HEK293 (cell line): ENCODE measurements around the gene TET1.

Source experiments
- GLI4 ChIP-seq: fragments of 450-650 bp; formaldehyde crosslinking; IDR thresholded peaks from 2 replicates; pipeline ENCODE4 v1.5.1; 2016; ENCODE audit warnings: missing biosample characterization, missing genetic modification characterization
- GLIS1 ChIP-seq: fragments of 450-650 bp; formaldehyde crosslinking; IDR thresholded peaks from 2 replicates; pipeline ENCODE4 v1.5.1; 2016; ENCODE audit warnings: missing biosample characterization, missing genetic modification characterization
- HOXA7 ChIP-seq: sonication (generic); formaldehyde crosslinking; IDR thresholded peaks from 2 replicates; pipeline ENCODE4 v1.8.1; 2022; ENCODE audit warnings: missing genetic modification reagents, borderline replicate concordance
- HOXD13 ChIP-seq: sonication (generic); formaldehyde crosslinking; IDR thresholded peaks from 2 replicates; pipeline ENCODE4 v1.8.0; 2022; ENCODE audit warnings: missing genetic modification reagents, borderline replicate concordance
- OSR2 ChIP-seq: fragments of 450-650 bp; formaldehyde crosslinking; IDR thresholded peaks from 2 replicates; pipeline ENCODE4 v1.5.1; 2016; ENCODE audit warnings: missing biosample characterization, missing genetic modification characterization
- SCRT1 ChIP-seq: fragments of 450-650 bp; formaldehyde crosslinking; IDR thresholded peaks from 2 replicates; pipeline ENCODE4 v1.5.1; 2016; ENCODE audit warnings: missing biosample characterization, missing genetic modification characterization, borderline replicate concordance
- SETDB1 ChIP-seq: IDR thresholded peaks from one replicate; pipeline ENCODE4 v1.6.1; 2017; ENCODE audit warnings: mild to moderate bottlenecking, low read length, moderate library complexity, mixed read lengths; ENCODE audit not compliant: insufficient read length
- TCF7L2 ChIP-seq: IDR thresholded peaks from 2 replicates; pipeline ENCODE4 v1.6.1; 2011; ENCODE audit warnings: low read depth, mild to moderate bottlenecking, inconsistent platforms, low read length, moderate library complexity, borderline replicate concordance
- WT1 ChIP-seq: fragments of 450-650 bp; formaldehyde crosslinking; IDR thresholded peaks from 2 replicates; pipeline ENCODE4 v1.5.1; 2016; ENCODE audit warnings: missing biosample characterization, missing genetic modification characterization
- ZBTB1 ChIP-seq: fragments of 450-650 bp; formaldehyde crosslinking; IDR thresholded peaks from 2 replicates; pipeline ENCODE4 v1.5.1; 2016; ENCODE audit warnings: missing biosample characterization, missing genetic modification characterization
- ZNF133 ChIP-seq: fragments of 450-650 bp; formaldehyde crosslinking; IDR thresholded peaks from 2 replicates; pipeline ENCODE4 v1.5.1; 2016; ENCODE audit warnings: missing biosample characterization, missing genetic modification characterization
- ZNF214 ChIP-seq: fragments of 450-650 bp; formaldehyde crosslinking; IDR thresholded peaks from 2 replicates; pipeline ENCODE4 v1.5.1; 2017; ENCODE audit warnings: missing biosample characterization, mild to moderate bottlenecking, missing genetic modification characterization, borderline replicate concordance
- ZNF24 ChIP-seq: fragments of 450-650 bp; formaldehyde crosslinking; IDR thresholded peaks from 2 replicates; pipeline ENCODE4 v1.5.1; 2016; ENCODE audit warnings: missing biosample characterization, missing genetic modification characterization
- ZNF335 ChIP-seq: fragments of 450-650 bp; formaldehyde crosslinking; conservative IDR thresholded peaks from 2 replicates; pipeline ENCODE4 v1.5.1; 2016; ENCODE audit warnings: missing biosample characterization, missing genetic modification characterization
- ZNF391 ChIP-seq: fragments of 450-650 bp; formaldehyde crosslinking; IDR thresholded peaks from 2 replicates; pipeline ENCODE4 v1.5.1; 2016; ENCODE audit warnings: low read depth, missing biosample characterization, missing genetic modification characterization, borderline replicate concordance
- ZNF416 ChIP-seq: fragments of 450-650 bp; formaldehyde crosslinking; IDR thresholded peaks from 2 replicates; pipeline ENCODE4 v1.5.1; 2016; ENCODE audit warnings: missing biosample characterization, missing genetic modification characterization
- ZNF501 ChIP-seq: fragments of 450-650 bp; formaldehyde crosslinking; IDR thresholded peaks from 2 replicates; pipeline ENCODE4 v1.5.1; 2016; ENCODE audit warnings: missing biosample characterization, missing genetic modification characterization
- ZNF555 ChIP-seq: fragments of 450-650 bp; formaldehyde crosslinking; conservative IDR thresholded peaks from 2 replicates; pipeline ENCODE4 v1.5.1; 2017; ENCODE audit warnings: missing biosample characterization, mild to moderate bottlenecking, missing genetic modification characterization, inconsistent platforms
- ZNF571 ChIP-seq: fragments of 450-650 bp; formaldehyde crosslinking; IDR thresholded peaks from 2 replicates; pipeline ENCODE4 v1.5.0; 2017; ENCODE audit warnings: missing biosample characterization, missing genetic modification characterization
- ZNF585B ChIP-seq: fragments of 450-650 bp; formaldehyde crosslinking; IDR thresholded peaks from 2 replicates; pipeline ENCODE4 v1.5.1; 2016; ENCODE audit warnings: missing biosample characterization, missing genetic modification characterization
- ZNF624 ChIP-seq: fragments of 450-650 bp; formaldehyde crosslinking; IDR thresholded peaks from 2 replicates; pipeline ENCODE4 v1.5.1; 2017; ENCODE audit warnings: missing biosample characterization, missing genetic modification characterization
- ZNF660 ChIP-seq: fragments of 450-650 bp; IDR thresholded peaks from 2 replicates; pipeline ENCODE4 v1.5.1; 2018; ENCODE audit warnings: missing biosample characterization, mild to moderate bottlenecking, missing genetic modification characterization
- ZNF677 ChIP-seq: fragments of 450-650 bp; IDR thresholded peaks from 2 replicates; pipeline ENCODE4 v1.5.0; 2018; ENCODE audit warnings: missing biosample characterization, mild to moderate bottlenecking, missing genetic modification characterization, moderate library complexity
- ZNF747 ChIP-seq: fragments of 450-650 bp; formaldehyde crosslinking; IDR thresholded peaks from 2 replicates; pipeline ENCODE4 v1.5.1; 2016; ENCODE audit warnings: missing biosample characterization, missing genetic modification characterization
- ZNF776 ChIP-seq: fragments of 450-650 bp; formaldehyde crosslinking; IDR thresholded peaks from 2 replicates; pipeline ENCODE4 v1.5.0; 2017; ENCODE audit warnings: missing biosample characterization, missing genetic modification characterization, borderline replicate concordance
- ZNF791 ChIP-seq: fragments of 450-650 bp; formaldehyde crosslinking; IDR thresholded peaks from 2 replicates; pipeline ENCODE4 v1.5.1; 2016; ENCODE audit warnings: missing biosample characterization, missing genetic modification characterization
- ZNF830 ChIP-seq: fragments of 450-650 bp; IDR thresholded peaks from 2 replicates; pipeline ENCODE4 v1.5.0; 2018; ENCODE audit warnings: missing biosample characterization, missing genetic modification characterization, low read depth, mild to moderate bottlenecking, moderate library complexity
- ZSCAN23 ChIP-seq: fragments of 450-650 bp; formaldehyde crosslinking; IDR thresholded peaks from 2 replicates; pipeline ENCODE4 v1.5.1; 2016; ENCODE audit warnings: missing biosample characterization, missing genetic modification characterization
- TF ChIP-seq, protein P1 (sequence below): fragments of 450-650 bp; formaldehyde crosslinking; IDR thresholded peaks from 2 replicates; pipeline ENCODE4 v1.5.1; 2016; ENCODE audit warnings: missing biosample characterization, missing genetic modification characterization
- TF ChIP-seq, protein P2 (sequence below): fragments of 450-650 bp; formaldehyde crosslinking; IDR thresholded peaks from 2 replicates; pipeline ENCODE4 v1.5.1; 2016; ENCODE audit warnings: missing biosample characterization, missing genetic modification characterization
- TF ChIP-seq, protein P3 (sequence below): fragments of 450-650 bp; formaldehyde crosslinking; IDR thresholded peaks from 2 replicates; pipeline ENCODE4 v1.5.1; 2016; ENCODE audit warnings: missing biosample characterization, missing genetic modification characterization
- TF ChIP-seq, protein P4 (sequence below): fragments of 450-650 bp; formaldehyde crosslinking; IDR thresholded peaks from 2 replicates; pipeline ENCODE4; 2016; ENCODE audit warnings: missing biosample characterization, missing genetic modification characterization
- TF ChIP-seq, protein P5 (sequence below): fragments of 450-650 bp; formaldehyde crosslinking; IDR thresholded peaks from 2 replicates; pipeline ENCODE4 v1.5.1; 2017; ENCODE audit warnings: missing biosample characterization, missing genetic modification characterization
- TF ChIP-seq, protein P6 (sequence below): IDR thresholded peaks from 2 replicates; pipeline ENCODE4 v1.6.1; 2011; ENCODE audit warnings: mild to moderate bottlenecking, low read depth, low read length, borderline replicate concordance

The TET1 gene

DNA sequence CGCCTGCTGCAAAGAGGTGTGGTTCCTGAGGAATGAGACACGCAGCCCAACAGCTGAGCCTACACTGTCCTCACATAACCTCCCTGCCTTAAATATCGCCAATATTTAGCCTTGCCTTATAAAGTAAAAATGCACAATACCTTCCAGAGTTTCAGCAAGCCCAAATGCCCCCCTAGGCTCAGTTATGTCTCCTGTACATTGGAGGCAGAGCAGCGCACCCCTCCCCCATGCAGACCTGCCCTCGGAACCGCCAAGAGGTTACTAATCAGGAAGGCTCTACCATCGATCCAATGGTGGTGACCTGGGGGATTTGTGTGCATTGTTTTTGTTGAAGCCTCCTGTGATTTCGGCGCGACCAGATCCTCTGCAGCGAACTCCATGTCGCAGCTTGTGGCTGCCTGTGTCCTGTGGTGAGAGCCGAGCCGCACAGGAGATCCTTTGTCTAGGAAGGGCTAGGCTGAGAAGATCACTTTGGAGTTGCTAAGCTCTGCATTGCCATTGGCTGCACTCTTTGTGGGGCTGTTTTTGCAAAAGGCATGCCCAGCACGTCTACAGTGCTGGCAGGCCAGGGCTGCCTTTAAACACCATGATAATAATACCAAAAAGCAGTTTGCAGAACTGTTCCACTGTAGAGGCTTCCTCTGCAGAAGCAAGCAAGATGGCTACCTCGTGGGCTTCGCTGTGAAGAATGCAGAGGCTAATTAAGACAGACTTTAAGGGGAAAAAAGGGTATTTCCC lies 40.1 kb downstream of the TET1 start (continued):
- TF ChIP-seq GLI4 (no peak), ZNF776 (tag by site-specific recombination) (no peak), ZSCAN23 (tag by site-specific recombination) (0 out of 2 replicates have a peak, but pooled peaks have one; percentile 12), ZNF24 (peak; percentile 86), SETDB1 (no peak), ZNF214 (tag by site-specific recombination) (no peak), ZNF501 (tag by site-specific recombination) (peak; percentile 80), ZNF133 (tag by site-specific recombination) (no peak), WT1 (tag by site-specific recombination) (no peak), OSR2 (tag by site-specific recombination) (no peak), GLIS1 (tag by site-specific recombination) (peak; percentile 82), ZNF747 (tag by site-specific recombination) (no peak), ZNF585B (tag by site-specific recombination) (no peak), ZNF624 (tag by site-specific recombination) (no peak), ZNF335 (tag by site-specific recombination) (peak; percentile 55), SCRT1 (tag by site-specific recombination) (no peak), ZNF391 (no peak), ZBTB1 (tag by site-specific recombination) (no peak), ZNF571 (tag by site-specific recombination) (no peak), HOXD13 (CRISPR knock-in tag) (no peak), ZNF791 (tag by site-specific recombination) (no peak), ZNF416 (no peak), ZNF660 (peak; percentile 62), HOXA7 (CRISPR knock-in tag) (no peak), ZNF555 (tag by site-specific recombination) (no peak), ZNF830 (tag by site-specific recombination) (no peak), TCF7L2 (no peak), ZNF677 (no peak)
- TF ChIP-seq, protein P1, sequence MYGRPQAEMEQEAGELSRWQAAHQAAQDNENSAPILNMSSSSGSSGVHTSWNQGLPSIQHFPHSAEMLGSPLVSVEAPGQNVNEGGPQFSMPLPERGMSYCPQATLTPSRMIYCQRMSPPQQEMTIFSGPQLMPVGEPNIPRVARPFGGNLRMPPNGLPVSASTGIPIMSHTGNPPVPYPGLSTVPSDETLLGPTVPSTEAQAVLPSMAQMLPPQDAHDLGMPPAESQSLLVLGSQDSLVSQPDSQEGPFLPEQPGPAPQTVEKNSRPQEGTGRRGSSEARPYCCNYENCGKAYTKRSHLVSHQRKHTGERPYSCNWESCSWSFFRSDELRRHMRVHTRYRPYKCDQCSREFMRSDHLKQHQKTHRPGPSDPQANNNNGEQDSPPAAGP (tag by site-specific recombination), result peak; percentile 39; the same call in 1 of the 2 replicates
- TF ChIP-seq, protein P2, sequence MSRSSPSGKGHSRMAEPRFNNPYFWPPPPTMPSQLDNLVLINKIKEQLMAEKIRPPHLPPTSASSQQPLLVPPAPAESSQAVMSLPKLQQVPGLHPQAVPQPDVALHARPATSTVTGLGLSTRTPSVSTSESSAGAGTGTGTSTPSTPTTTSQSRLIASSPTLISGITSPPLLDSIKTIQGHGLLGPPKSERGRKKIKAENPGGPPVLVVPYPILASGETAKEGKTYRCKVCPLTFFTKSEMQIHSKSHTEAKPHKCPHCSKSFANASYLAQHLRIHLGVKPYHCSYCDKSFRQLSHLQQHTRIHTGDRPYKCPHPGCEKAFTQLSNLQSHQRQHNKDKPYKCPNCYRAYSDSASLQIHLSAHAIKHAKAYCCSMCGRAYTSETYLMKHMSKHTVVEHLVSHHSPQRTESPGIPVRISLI (tag by site-specific recombination), result peak; percentile 60; the same call in 1 of the 2 replicates
- TF ChIP-seq, protein P3, sequence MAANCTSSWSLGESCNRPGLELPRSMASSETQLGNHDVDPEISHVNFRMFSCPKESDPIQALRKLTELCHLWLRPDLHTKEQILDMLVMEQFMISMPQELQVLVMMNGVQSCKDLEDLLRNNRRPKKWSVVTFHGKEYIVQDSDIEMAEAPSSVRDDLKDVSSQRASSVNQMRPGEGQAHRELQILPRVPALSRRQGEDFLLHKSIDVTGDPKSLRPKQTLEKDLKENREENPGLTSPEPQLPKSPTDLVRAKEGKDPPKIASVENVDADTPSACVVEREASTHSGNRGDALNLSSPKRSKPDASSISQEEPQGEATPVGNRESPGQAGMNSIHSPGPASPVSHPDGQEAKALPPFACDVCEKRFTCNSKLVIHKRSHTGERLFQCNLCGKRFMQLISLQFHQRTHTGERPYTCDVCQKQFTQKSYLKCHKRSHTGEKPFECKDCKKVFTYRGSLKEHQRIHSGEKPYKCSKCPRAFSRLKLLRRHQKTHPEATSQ (tag by site-specific recombination), result no peak
- TF ChIP-seq, protein P4, sequence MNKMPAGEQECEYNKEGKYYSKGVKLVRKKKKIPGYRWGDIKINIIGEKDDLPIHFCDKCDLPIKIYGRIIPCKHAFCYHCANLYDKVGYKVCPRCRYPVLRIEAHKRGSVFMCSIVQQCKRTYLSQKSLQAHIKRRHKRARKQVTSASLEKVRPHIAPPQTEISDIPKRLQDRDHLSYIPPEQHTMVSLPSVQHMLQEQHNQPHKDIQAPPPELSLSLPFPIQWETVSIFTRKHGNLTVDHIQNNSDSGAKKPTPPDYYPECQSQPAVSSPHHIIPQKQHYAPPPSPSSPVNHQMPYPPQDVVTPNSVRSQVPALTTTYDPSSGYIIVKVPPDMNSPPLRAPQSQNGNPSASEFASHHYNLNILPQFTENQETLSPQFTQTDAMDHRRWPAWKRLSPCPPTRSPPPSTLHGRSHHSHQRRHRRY (tag by site-specific recombination), result no peak
- TF ChIP-seq, protein P5, sequence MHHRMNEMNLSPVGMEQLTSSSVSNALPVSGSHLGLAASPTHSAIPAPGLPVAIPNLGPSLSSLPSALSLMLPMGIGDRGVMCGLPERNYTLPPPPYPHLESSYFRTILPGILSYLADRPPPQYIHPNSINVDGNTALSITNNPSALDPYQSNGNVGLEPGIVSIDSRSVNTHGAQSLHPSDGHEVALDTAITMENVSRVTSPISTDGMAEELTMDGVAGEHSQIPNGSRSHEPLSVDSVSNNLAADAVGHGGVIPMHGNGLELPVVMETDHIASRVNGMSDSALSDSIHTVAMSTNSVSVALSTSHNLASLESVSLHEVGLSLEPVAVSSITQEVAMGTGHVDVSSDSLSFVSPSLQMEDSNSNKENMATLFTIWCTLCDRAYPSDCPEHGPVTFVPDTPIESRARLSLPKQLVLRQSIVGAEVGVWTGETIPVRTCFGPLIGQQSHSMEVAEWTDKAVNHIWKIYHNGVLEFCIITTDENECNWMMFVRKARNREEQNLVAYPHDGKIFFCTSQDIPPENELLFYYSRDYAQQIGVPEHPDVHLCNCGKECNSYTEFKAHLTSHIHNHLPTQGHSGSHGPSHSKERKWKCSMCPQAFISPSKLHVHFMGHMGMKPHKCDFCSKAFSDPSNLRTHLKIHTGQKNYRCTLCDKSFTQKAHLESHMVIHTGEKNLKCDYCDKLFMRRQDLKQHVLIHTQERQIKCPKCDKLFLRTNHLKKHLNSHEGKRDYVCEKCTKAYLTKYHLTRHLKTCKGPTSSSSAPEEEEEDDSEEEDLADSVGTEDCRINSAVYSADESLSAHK (tag by site-specific recombination), result no peak
- TF ChIP-seq, protein P6, sequence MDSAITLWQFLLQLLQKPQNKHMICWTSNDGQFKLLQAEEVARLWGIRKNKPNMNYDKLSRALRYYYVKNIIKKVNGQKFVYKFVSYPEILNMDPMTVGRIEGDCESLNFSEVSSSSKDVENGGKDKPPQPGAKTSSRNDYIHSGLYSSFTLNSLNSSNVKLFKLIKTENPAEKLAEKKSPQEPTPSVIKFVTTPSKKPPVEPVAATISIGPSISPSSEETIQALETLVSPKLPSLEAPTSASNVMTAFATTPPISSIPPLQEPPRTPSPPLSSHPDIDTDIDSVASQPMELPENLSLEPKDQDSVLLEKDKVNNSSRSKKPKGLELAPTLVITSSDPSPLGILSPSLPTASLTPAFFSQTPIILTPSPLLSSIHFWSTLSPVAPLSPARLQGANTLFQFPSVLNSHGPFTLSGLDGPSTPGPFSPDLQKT, result no peak
